ENCODE results near the gene HIVEP2. TPM values are rescaled to one million over a fixed set of nuclear protein-coding genes. Genes with fewer than 3 reads are reported as not detected.

The HIVEP2 gene
- total RNA-seq, 1 experiment from 2014 or later, result 4.2 TPM

DNA sequence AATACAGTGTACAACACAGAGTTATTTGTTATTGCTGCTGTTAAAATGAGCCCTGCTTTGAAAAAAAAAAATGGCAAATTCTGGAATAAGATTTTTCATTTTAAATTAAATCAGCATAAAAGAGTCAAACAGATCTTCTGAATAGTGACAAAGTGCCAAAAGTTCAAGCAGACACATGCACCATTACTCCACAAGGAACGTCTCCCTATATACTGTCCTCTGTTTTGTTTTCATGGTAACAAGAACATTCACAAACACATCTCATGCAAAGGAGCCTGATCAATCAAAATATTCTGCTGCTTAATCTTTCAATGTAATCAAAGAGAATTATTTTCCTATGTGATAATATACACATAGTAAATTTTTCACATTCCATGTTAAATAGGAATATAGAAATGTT, 2.7 kb downstream of the HIVEP2 start:
- no peak overlapping the region for H3K27ac ChIP-seq (ENCODE audit: insufficient read length, low read depth, low read length)
- H3K23ac ChIP-seq (ENCODE audit: insufficient read length, low read depth, low read length), result no peak overlapping the region
- H3K23me2 ChIP-seq (ENCODE audit: insufficient read length, low read depth, low read length, poor library complexity, severe bottlenecking), result peaks cover 16% of the 10 kb centered on the region
- H4K8ac ChIP-seq (replicated peaks; ENCODE audit: insufficient read length, low read depth, low read length), result no peak overlapping the region
- H3K79me1 ChIP-seq (ENCODE audit: insufficient read depth, low read depth, low read length, poor library complexity, severe bottlenecking), result no peaks in the 10 kb centered on the region
- no peak overlapping the region for H3K18ac ChIP-seq (ENCODE audit: insufficient read length, low read depth, low read length)
- Mint-ChIP-seq H3K9me3 (peaks cover 0 to 2% of the 10 kb centered on the region in 2 experiments; a peak in 2 of 5 replicates), H3K4me3 (no peak overlapping the region), H3K27ac (no peak overlapping the region), H3K36me3 (ENCODE audit: insufficient read depth in 1 of 3, low read depth in 3 of 3) (no peaks in the 10 kb centered on the region), H3K27me3 (ENCODE audit: low read depth) (peaks cover 7% of the 10 kb centered on the region), H3K4me1 (peaks cover 15 to 18% of the 10 kb centered on the region in 2 experiments)
- TF ChIP-seq, protein P1, sequence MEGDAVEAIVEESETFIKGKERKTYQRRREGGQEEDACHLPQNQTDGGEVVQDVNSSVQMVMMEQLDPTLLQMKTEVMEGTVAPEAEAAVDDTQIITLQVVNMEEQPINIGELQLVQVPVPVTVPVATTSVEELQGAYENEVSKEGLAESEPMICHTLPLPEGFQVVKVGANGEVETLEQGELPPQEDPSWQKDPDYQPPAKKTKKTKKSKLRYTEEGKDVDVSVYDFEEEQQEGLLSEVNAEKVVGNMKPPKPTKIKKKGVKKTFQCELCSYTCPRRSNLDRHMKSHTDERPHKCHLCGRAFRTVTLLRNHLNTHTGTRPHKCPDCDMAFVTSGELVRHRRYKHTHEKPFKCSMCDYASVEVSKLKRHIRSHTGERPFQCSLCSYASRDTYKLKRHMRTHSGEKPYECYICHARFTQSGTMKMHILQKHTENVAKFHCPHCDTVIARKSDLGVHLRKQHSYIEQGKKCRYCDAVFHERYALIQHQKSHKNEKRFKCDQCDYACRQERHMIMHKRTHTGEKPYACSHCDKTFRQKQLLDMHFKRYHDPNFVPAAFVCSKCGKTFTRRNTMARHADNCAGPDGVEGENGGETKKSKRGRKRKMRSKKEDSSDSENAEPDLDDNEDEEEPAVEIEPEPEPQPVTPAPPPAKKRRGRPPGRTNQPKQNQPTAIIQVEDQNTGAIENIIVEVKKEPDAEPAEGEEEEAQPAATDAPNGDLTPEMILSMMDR (conservative IDR thresholded peaks at IDR 0.05), result no peak
- no peak overlapping the region for H4K5ac ChIP-seq (ENCODE audit: insufficient read length, low read depth, low read length)
- H2BK15ac ChIP-seq (ENCODE audit: low read depth, low read length), result no peak overlapping the region
- H3K9me3 ChIP-seq (ENCODE audit: control insufficient read depth, low read depth, low read length), result no peaks in the 10 kb centered on the region
- H3K4me2 ChIP-seq (ENCODE audit: insufficient read depth, insufficient read length, low read length), result no peak overlapping the region
- no peak overlapping the region for H3K56ac ChIP-seq (ENCODE audit: insufficient read length, low read depth, low read length)
- H3K4ac ChIP-seq (ENCODE audit: low read depth, low read length), result no peak overlapping the region
- H3K27me3 ChIP-seq (ENCODE audit: insufficient read depth, low read length), result no peaks in the 10 kb centered on the region
- no peak overlapping the region for H2BK12ac ChIP-seq (ENCODE audit: insufficient read length, low read depth, low read length)
- no peak overlapping the region for H2AFZ ChIP-seq (ENCODE audit: low read length)
- H3T11ph ChIP-seq (ENCODE audit: low read length), result no peak overlapping the region
- no peak for DNase-seq
- no peak overlapping the region for H2BK20ac ChIP-seq (ENCODE audit: low read depth, low read length, poor library complexity, severe bottlenecking)
- H4K91ac ChIP-seq (ENCODE audit: insufficient read length, low read depth, low read length), result no peak overlapping the region
- no CpG with 5 or more reads among the region's 1 CpG for WGBS (ENCODE audit: extremely low coverage, insufficient read length, low lambda C conversion rate)
- no peak overlapping the region for H2BK5ac ChIP-seq (ENCODE audit: insufficient read length, low read length)
- no peak overlapping the region for H3K14ac ChIP-seq (ENCODE audit: insufficient read depth, low read length)
- no peak overlapping the region for H2AK5ac ChIP-seq (ENCODE audit: insufficient read length, low read length)
- H2BK120ac ChIP-seq (ENCODE audit: low read depth, low read length, poor library complexity, severe bottlenecking), result no peak overlapping the region
- no peaks in the 10 kb centered on the region for H4K20me1 ChIP-seq (ENCODE audit: control insufficient read depth, insufficient read depth, insufficient read length)
- no peak overlapping the region for H3K9ac ChIP-seq (ENCODE audit: extremely low read depth, insufficient read length, low read length)
- no peaks in the 10 kb centered on the region; the same call in 1 of the 2 replicates for H3K4me1 ChIP-seq (ENCODE audit: insufficient read depth, low read length)
- peaks cover 2% of the 10 kb centered on the region; the same call in 1 of the 2 replicates for H3K79me2 ChIP-seq (ENCODE audit: insufficient read depth, low read length)
